HG03342 (cell line): ENCODE results near the gene QDPR.
A peak's percentile ranks its signal among the peaks of the same experiment; 100 is the strongest.
"Not testable (repeated sequence)": the region's sequence is repeated elsewhere in the genome, so short reads cannot be mapped to it uniquely, and the experiment has no call there.

Experiments used
- ATAC-seq: cut with Tn5 transposase; IDR thresholded peaks from one replicate; pipeline ENCODE4 v1.9.1; 2021; ENCODE audit warnings: mild to moderate bottlenecking, moderate library complexity; ENCODE audit not compliant: unreplicated experiment

QDPR gene

GRCh38 chr4:17492058-17492741 is 19.7 kb downstream of the QDPR start:
- no peak for ATAC-seq

- ATAC-seq: no peak
Observed at GRCh38 chr4:17491196-17491595, 20.7 kb downstream of the QDPR start.

- no peak for ATAC-seq
Observed at GRCh38 chr4:17490575-17491059, 21.3 kb downstream of the QDPR start.

GRCh38 chr4:17489721-17490120 is 22.2 kb downstream of the QDPR start:
- ATAC-seq: no peak

- ATAC-seq: no peak
Observed at GRCh38 chr4:17489123-17489522, 22.8 kb downstream of the QDPR start.

GRCh38 chr4:17482716-17483115 is 29.2 kb downstream of the QDPR start:
- ATAC-seq: no peak

GRCh38 chr4:17480955-17481354 is 30.9 kb downstream of the QDPR start:
- ATAC-seq: no peak

- no peak for ATAC-seq
Observed at GRCh38 chr4:17480210-17480927, 31.5 kb downstream of the QDPR start.

GRCh38 chr4:17477774-17478472 is 34.0 kb downstream of the QDPR start:
- ATAC-seq: no peak

GRCh38 chr4:17476853-17477252 is 35.0 kb downstream of the QDPR start:
- no peak for ATAC-seq

- ATAC-seq: no peak
Observed at GRCh38 chr4:17475481-17475880, 36.4 kb downstream of the QDPR start.

GRCh38 chr4:17469931-17470674 is 41.8 kb downstream of the QDPR start:
- ATAC-seq: no peak

GRCh38 chr4:17468619-17469221 is 43.2 kb downstream of the QDPR start:
- no peak for ATAC-seq

GRCh38 chr4:17463606-17464005 is 48.3 kb downstream of the QDPR start:
- no peak for ATAC-seq

GRCh38 chr4:17450269-17450804 is 61.6 kb downstream of the QDPR start:
- ATAC-seq: no peak

GRCh38 chr4:17448689-17449088 is 63.2 kb downstream of the QDPR start:
- no peak for ATAC-seq

GRCh38 chr4:17447675-17448298 is 64.1 kb downstream of the QDPR start:
- peak; percentile 96 for ATAC-seq

- no peak for ATAC-seq
Observed at GRCh38 chr4:17447056-17447455, 64.8 kb downstream of the QDPR start.

GRCh38 chr4:17442477-17442876 is 69.4 kb downstream of the QDPR start:
- ATAC-seq: not testable (repeated sequence)

GRCh38 chr4:17437396-17437795 is 74.5 kb downstream of the QDPR start:
- ATAC-seq: no peak
